OCI-LY3 (cell line): ENCODE results near the gene GRIN2A.

Source experiments
- EZH2phosphoT487 ChIP-seq: fragments of 200-600 bp; shearing (Covaris generic); IDR thresholded peaks from 2 replicates; pipeline ENCODE4 v1.6.1; 2018; ENCODE audit warnings: antibody characterized with exemption, mixed run types, low read depth
- TF ChIP-seq, protein P1 (sequence below): fragments of 200-600, 300-600 bp; sonication (generic); IDR thresholded peaks from 2 replicates; pipeline ENCODE4 v1.5.1; 2014; ENCODE audit warnings: antibody characterized with exemption, low read length, low read depth

DNA sequence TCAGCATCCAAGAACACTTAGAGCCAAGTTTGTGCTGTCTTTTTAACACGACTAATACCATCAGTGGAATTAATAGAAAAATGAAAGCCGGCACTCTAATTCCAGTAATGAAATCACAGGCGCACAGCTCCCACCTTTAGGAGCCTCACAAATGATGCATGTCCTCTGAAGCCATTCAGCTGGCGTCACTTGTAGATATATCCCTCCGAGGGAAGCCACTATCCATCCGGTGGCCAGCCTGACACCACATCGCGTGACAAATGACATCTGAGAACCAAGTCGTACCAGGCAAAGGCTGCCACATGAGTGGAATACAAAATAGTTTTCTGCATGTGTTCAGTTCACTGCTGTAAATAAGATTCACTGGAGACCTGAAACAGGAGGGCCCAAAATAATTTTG, 205.6 kb downstream of the GRIN2A start:
- TF ChIP-seq, protein P1, sequence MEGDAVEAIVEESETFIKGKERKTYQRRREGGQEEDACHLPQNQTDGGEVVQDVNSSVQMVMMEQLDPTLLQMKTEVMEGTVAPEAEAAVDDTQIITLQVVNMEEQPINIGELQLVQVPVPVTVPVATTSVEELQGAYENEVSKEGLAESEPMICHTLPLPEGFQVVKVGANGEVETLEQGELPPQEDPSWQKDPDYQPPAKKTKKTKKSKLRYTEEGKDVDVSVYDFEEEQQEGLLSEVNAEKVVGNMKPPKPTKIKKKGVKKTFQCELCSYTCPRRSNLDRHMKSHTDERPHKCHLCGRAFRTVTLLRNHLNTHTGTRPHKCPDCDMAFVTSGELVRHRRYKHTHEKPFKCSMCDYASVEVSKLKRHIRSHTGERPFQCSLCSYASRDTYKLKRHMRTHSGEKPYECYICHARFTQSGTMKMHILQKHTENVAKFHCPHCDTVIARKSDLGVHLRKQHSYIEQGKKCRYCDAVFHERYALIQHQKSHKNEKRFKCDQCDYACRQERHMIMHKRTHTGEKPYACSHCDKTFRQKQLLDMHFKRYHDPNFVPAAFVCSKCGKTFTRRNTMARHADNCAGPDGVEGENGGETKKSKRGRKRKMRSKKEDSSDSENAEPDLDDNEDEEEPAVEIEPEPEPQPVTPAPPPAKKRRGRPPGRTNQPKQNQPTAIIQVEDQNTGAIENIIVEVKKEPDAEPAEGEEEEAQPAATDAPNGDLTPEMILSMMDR = no peak
- no peak for TF ChIP-seq EZH2phosphoT487
